Measurements from ENCODE around the gene JAZF1. TPM values are rescaled to one million over a fixed set of nuclear protein-coding genes. Genes with fewer than 3 reads are reported as not detected.

The JAZF1 gene
- polyA plus RNA-seq, 5 donors: 13.9 to 15.7 (median 15.2) TPM

GRCh38 chr7:28108747-28109146, 71.8 kb downstream of the JAZF1 start:
- no peak for DNase-seq

- DNase-seq: no peak
Observed at GRCh38 chr7:28107960-28108359, 72.6 kb downstream of the JAZF1 start.

GRCh38 chr7:28106321-28106829, 74.2 kb downstream of the JAZF1 start:
- no peak for DNase-seq

DNA sequence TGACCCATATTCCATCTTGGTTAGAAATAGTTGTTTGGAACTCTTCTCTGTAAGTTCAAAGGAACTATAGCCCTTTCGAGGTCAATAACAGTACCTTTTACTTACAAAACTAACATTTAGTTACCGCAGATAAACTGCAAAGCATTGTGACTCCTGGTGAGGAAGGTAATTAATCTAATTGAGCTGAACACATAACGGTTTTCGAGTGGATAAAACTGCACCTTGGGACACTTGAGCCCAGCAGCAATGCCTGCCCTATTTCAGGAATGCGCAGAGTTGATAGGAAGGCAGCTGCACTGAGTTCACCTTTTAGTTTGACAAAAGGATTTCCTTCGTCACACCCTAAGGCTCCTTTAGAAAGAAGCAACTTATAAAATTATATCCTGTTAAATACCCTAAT, 75.4 kb downstream of the JAZF1 start:
- no peak for DNase-seq

DNA sequence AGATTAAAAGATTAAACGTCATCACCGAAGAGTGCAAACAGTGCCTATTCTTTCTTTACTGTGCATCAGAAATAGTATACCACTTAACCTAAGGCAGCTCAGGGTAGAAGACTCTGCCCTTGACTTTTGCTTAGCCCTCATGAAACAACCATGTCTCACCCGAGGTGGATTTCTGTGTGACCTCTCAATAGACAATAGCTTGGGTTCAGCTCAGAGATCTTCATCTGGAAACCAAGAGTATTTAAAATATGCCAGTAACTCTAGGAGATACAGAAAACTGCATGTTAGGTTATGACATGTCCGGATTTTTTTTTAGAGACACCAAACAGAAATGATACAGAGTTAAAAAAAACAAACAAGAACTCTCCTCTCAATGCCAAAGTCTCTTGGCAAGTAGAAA, 75.8 kb downstream of the JAZF1 start:
- DNase-seq: no peak

DNA sequence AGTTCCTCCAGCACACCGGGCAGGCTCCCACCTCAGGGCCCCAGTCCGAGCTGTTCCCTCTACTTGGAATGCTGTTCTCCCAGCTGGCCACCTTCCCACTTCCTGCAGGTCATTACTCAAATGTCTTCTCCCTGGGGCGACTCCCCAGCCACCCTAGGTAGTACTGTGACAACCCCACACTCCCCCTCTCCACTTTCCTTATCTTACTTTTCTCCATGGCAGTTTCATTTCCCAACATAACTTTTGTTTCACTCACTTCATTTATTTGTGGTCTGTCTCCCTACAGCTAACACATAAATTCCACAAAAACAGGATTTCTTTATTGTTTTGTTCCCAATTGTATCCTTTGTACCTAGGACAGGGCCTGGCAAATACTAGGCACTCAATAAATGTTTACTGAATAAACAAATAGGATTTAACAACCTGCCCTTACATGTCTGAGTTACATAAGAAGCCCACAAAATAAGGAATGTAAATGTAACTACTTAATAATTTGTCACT, 76.5 kb downstream of the JAZF1 start:
- DNase-seq: no peak

GRCh38 chr7:28102797-28103196, 77.8 kb downstream of the JAZF1 start:
- DNase-seq: no peak

DNA sequence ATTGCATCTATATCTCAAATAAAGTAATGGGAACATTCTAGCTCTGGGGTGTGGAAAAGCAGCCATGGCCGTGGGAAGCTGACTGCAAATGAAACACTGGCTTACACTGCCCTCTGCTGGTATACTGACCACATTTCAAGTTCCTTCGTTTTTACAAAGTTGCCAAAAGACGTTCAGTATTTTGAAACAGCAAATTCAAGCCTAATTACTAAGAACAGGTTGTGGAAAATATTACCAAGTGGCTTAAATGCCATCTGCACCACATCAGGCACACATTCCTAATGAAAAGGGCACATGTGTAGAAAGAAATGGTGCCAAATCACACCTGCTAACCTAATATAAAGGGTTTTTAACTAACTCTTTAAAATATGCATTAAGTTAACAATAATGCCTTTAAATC, 83.9 kb downstream of the JAZF1 start:
- DNase-seq: peak; percentile 49 to 53

DNA sequence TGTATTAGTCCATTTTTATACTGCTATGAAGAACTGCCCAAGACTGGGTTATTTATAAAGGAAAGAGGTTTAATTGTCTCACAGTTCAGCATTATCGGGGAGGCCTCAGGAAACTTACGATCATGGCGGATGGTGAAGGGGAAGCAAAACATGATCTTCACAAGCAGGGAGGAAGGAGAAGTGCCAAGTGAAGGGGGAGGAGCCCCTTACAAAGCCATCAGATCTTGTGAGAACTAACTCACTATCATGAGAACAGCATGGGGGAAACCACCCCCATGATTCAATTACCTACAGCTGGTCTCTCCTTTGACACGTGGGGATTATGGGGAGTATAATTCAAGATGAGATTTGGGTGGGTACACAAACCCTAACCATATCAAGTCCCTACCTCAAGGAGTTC, 85.4 kb downstream of the JAZF1 start:
- DNase-seq: no peak

DNA sequence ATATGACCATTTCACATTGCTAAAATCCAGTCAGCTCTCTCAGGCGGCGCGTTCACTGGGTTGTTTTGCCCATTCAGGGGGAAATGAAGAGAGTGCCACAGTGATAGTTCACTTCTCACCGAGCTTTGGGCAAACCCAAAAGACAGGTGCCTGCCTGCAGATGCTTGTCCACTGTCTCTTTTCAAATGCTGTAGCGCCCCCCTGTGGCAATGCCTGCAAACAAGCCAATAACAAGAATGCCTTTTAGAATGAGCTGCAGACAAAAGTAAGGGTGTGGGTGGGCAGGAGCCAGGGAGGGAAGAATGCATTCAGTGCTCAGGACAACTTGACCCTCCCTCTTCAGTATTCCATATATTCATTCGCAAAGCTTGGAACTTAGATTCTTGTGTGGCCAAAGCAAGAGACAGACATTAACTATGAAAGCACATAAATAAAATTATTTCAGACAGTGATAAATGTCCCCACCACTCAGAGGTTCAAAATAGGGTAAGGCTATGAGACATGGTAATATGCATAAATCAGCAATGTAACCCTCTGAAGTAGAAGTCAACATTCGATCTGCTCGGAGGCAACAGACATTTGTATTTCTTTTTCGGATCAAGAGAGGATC, 86.9 kb downstream of the JAZF1 start:
- no peak for DNase-seq

DNA sequence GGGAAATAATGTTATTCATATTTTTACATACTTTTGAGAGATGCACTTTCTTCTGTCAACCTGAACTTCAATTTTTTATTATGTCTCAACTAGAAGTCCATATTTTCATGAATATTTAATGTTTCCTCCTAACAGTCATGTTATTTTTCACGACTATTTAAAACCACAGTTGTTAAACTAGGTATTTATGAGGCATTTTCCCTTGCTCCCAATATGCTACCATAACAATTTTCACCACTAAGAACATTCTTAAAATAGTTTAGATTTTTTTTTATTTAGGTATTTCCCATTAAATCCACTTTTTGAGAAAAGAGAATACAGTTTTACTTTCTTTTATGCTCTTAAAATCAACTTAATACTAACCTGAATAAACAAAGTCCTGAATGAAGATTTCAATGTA, 89.4 kb downstream of the JAZF1 start:
- DNase-seq: no peak

- no peak for DNase-seq
Observed at GRCh38 chr7:28088901-28089714, 91.5 kb downstream of the JAZF1 start.

DNA sequence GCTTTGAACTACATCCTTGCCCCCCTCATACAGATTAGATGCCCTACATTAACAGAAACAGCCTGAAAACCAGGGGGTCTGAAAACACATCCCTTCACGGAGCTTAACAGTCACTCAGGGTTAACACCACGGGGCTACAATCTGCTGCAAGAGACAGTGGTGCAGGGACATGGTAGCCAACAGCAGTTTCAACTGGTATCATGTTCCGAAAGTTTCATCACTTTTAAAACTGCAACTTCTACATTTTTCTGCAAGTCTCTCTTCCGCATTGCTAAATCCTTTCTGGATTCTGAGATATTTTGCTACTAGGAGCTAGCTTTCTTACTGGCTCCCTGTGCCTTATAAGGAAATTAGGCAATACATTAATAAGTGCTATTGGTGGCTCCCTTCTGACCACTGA, 92.6 kb downstream of the JAZF1 start:
- DNase-seq: no peak

DNA sequence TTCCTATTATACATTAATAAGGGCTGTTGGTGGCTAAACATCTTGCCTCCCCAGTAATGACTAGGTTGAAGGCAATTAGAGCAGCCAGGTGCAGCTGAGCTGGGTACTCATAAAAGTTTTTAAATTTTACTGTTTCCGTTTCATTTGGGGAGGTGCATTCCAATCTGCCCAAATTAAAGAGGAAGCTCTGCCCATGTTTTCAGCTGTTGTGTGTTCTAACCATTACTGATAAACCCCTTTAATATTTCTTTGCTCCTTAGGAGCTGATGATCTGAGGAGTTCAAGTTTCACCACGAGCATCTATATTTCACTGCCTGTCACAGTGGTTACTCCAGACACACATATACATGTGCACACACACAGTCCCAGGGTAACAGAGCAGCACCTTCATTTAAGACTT, 94.4 kb downstream of the JAZF1 start:
- DNase-seq: no peak

GRCh38 chr7:28083998-28084985, 96.3 kb downstream of the JAZF1 start:
- DNase-seq: no peak

- DNase-seq: peak; percentile 36 to 38
Observed at GRCh38 chr7:28083164-28083997, 97.2 kb downstream of the JAZF1 start.

- DNase-seq: no peak
Observed at GRCh38 chr7:28082071-28082470, 98.5 kb downstream of the JAZF1 start.

GRCh38 chr7:28081016-28081415, 99.6 kb downstream of the JAZF1 start:
- DNase-seq: no peak

DNA sequence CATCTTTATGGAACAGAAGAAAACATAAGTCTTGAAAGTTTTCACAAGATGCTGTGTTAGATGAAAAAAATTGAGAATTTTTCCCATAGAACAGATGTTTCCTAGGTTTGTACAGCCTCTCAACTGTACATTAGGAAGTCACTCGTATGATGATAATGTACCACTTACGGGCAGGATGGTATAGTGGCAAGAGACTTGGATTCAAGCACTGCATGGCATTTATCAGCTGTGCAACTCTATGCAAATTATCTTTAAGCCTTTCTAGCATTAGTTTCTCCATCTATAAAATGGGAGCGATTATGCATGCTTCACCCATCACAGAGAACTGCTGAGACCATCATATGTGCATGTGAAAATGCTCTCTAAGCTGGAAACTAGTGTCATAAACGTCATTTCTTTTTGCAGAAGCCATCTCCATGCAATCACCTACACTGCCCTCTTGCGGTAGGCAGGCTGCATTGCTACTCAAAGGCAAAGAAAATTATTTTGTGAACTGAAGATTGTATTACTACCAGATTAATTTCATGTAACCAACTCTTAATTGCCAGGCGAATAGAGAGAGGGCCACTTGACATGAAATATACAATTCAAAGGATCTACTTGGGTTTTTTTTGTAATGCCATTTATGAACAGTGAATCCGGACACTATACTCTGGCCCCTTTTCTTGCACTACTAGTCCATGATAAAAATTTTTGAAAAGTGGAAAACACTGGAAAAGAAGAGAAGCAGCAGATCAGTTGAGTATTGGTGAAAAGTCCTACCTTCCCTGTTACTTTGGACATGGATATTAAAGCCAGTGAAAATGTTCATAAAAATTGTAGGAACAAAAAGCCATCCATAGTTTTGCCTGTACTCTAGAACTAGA, 102.3 kb downstream of the JAZF1 start:
- peak in 1 of 2 donors; percentile 33 for DNase-seq

DNA sequence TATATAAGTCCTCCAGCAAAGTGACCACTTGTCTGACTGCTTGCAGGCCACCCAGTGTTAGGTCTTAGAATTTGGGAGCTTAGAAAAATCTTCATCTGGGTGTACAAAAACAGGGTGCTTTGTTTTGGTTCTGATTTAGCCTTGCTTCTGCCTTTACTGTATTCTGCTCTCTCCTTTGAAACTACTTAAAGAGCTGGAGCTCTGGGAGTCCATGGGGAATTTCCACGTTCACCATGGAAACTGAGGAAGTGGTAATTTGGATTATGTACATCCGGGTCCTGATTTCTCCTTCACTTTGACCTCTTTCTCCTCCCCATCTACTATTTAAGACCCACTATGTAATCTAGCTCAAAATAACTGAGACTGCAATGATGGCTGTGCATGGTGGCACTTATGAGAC, 103.0 kb downstream of the JAZF1 start:
- DNase-seq: no peak

Measured in right lung (tissue), 5 donors.